Body of pancreas (tissue), 4 donors: ENCODE results near the gene TXLNA. TPM values are rescaled to one million over a fixed set of nuclear protein-coding genes. Genes with fewer than 3 reads are reported as not detected.
"Not testable (repeated sequence)": the region's sequence is repeated elsewhere in the genome, so short reads cannot be mapped to it uniquely, and the experiment has no call there.

ENCODE experiments used
- ATAC-seq: fragments of 150-250 bp; one replicate; pipeline ENCODE4 v1.9.1; 2016
- DNase-seq, 4 donors: peaks; one replicate each; pipeline ENCODE4 v3.0.0-alpha.2; 2019
- H3K27ac ChIP-seq, 4 donors: fragments of 200-600 bp; sonication (generic); 1 replicate in 3 of 4; 2 replicates in 1 of 4; pipeline versions ENCODE4 v1.5.1 to v1.6.1; 2016 to 2019; ENCODE audit warnings: mild to moderate bottlenecking in 1 of 4, mixed read lengths in 1 of 4, moderate library complexity in 1 of 4
- H3K27me3 ChIP-seq, 2 donors: fragments of 200-600 bp; sonication (generic); one replicate each; pipeline ENCODE4 v1.6.0; 2016; ENCODE audit warnings: mild to moderate bottlenecking in 1 of 2
- H3K36me3 ChIP-seq, 2 donors: fragments of 200-600 bp; sonication (generic); replicated peaks in 1 of 2; 2 replicates each; pipeline ENCODE4 v1.5.1; 2016; ENCODE audit warnings: low read depth in 2 of 2; ENCODE audit not compliant: insufficient read depth in 1 of 2
- H3K4me1 ChIP-seq: fragments of 200-600 bp; sonication (generic); one replicate; pipeline ENCODE4 v1.6.0; 2016
- H3K4me3 ChIP-seq, 2 donors: fragments of 200-600 bp; sonication (generic); 1 replicate in 1 of 2; 2 replicates in 1 of 2; pipeline ENCODE4 v1.5.1; 2016 to 2019
- H3K9me3 ChIP-seq, 3 donors: fragments of 200-600 bp; sonication (generic); 1 replicate in 2 of 3; 2 replicates in 1 of 3; pipeline ENCODE4 v1.5.1; 2016
- POLR2A ChIP-seq, 3 donors: fragments of 450-650 bp; IDR thresholded peaks; one replicate each; pipeline ENCODE4 v1.6.1; 2016; ENCODE audit warnings: antibody characterized with exemption in 3 of 3, mild to moderate bottlenecking in 2 of 3
- WGBS, 2 donors: methylation state at CpG; one replicate each; pipeline ENCODE4 v1.1.5; 2017; 5-methylcytosine and 5-hydroxymethylcytosine counted together
- intact Hi-C: fragments of 100-400 bp; cut with DNase I; formaldehyde crosslinking; loops from one replicate; pipeline ENCODE4 v1.15.1; 2023
- total RNA-seq, 2 donors: library from RNA; depleted of rRNA; stranded (reverse); fragments of >200 nt; gene quantifications; one replicate each; pipeline ENCODE4 v1.1.0, GENCODE V29; 2016
- TF ChIP-seq, protein P1 (sequence below), 7 experiments: fragments of 450-650 bp in 4 of 7; fragments of 200-600 bp in 3 of 7; sonication (generic) in 3 of 7; IDR thresholded peaks; one replicate each; pipeline ENCODE4 v1.5.1; 2016 to 2019; ENCODE audit warnings: antibody characterized with exemption in 7 of 7

Gene TXLNA
- total RNA-seq = 10 to 100 TPM; 20.0 to 23.4 TPM

DNA sequence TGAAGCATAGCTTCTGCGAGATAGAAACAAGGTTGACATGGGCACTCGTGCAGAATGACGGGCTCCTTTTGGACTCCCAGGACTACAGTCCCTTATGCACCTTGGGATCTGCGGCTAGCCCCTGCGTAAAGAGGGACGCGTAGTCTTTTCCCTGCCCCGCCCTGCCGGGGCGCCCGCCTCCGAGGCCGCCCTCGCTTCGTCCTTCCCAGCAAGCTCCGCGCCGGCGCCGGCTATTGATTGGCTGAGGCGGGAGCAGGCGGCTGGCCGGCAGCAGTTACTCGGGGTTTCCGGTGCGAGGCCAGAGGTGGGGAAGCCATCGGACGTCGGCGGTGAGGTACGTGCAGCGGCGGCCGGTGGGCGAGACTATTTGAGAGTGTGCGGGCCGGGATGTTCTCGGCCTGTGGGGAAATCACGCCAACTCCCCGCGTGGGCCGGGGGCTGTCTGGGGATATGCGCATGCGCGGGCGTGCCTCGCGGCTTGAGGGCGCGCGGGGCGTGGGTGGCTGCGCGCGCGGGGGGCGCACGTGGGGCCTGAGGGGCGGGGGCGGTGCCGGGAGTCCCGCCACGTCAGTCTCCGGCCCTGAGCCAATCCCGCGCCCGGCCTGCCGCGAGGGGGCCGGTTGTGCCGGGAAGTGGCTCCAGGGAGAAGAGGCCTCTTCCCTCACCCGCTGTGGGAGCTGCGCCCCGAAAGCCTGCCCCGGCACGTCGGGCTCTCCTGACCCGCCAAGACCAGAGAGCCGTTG, at the start of gene TXLNA:
Gene TXLNA, plus strand, starts transcription at position 233 of the 743 bp plus-strand sequence. CDS start 671 bp downstream, outside the sequence.
- Histone ChIP-seq H3K27ac (peak within 1 kb of the TSS; percentile 71 to 93 (median 92)), H3K4me1 (peaks cover 50% of the 10 kb centered on the region), H3K36me3 (peaks cover 3 to 5% of the 10 kb centered on the region in 2 donors), H3K9me3 (no peaks in the 10 kb centered on the region), H3K27me3 (no peaks in the 10 kb centered on the region), H3K4me3 (peak within 1 kb of the TSS; percentile 30 to 66)
- DNase-seq (peak; percentile 92 to 94 (median 92)), ATAC-seq (peak; percentile 94)
- intact Hi-C loops = no loop called here
- WGBS, 2 donors = 0% methylated on average over 4 to 58 of the region's 79 CpGs
- peak; percentile 34 to 71 (median 65) for TF ChIP-seq POLR2A (IDR thresholded peaks at IDR 0.05)
- TF ChIP-seq, protein P1, sequence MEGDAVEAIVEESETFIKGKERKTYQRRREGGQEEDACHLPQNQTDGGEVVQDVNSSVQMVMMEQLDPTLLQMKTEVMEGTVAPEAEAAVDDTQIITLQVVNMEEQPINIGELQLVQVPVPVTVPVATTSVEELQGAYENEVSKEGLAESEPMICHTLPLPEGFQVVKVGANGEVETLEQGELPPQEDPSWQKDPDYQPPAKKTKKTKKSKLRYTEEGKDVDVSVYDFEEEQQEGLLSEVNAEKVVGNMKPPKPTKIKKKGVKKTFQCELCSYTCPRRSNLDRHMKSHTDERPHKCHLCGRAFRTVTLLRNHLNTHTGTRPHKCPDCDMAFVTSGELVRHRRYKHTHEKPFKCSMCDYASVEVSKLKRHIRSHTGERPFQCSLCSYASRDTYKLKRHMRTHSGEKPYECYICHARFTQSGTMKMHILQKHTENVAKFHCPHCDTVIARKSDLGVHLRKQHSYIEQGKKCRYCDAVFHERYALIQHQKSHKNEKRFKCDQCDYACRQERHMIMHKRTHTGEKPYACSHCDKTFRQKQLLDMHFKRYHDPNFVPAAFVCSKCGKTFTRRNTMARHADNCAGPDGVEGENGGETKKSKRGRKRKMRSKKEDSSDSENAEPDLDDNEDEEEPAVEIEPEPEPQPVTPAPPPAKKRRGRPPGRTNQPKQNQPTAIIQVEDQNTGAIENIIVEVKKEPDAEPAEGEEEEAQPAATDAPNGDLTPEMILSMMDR (IDR thresholded peaks at IDR 0.05) = peak in 2 of 7 experiments; percentile 14 to 22

DNA sequence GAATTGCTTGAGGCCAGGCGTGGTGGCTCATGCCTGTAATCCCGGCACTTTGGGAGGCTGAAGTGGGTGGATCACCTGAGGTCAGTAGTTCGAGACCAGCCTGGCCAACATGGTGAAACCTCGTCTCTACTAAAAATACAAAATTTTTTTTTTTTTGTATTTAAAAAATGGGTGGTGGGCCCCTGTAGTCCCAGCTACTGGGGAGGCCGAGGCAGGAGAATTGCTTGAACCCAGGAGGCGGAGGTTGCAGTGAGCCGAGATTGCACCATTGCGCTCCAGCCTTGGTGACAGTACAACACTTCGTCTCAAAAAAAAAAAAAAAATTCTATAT, 45.6 kb upstream of the TXLNA start:
- H3K36me3 ChIP-seq, H3K27ac ChIP-seq, DNase-seq, H3K9me3 ChIP-seq, H3K4me3 ChIP-seq, intact Hi-C loops, H3K27me3 ChIP-seq, ATAC-seq: not testable (repeated sequence)
- WGBS, 2 donors = 93 to 95% methylated on average over 9 of the region's 9 CpGs
- peaks cover 16% of the 10 kb centered on the region for H3K4me1 ChIP-seq

DNA sequence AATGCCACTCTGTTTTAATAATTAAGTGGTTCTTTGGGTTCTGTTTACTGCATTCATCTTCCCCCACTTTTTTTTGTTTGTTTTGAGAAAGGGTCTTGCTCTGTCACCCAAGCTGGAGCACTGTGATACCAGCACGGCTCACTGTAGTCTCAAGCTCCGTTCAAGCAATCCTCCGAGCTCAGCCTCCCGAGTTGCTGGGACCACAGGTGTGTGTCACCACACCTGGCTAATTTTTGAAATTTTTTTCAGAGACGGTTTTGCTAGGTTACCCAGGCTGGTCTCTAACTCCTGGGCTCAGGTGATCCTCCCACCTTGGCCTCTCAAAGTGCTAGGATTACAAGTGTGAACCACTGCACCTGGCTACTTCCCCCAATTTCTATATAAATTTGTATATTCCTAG, 42.4 kb upstream of the TXLNA start:
- TF ChIP-seq POLR2A (IDR thresholded peaks at IDR 0.05) = no peak
- TF ChIP-seq, protein P1 (IDR thresholded peaks at IDR 0.05) = no peak
- Histone ChIP-seq H3K27me3 (no peaks in the 10 kb centered on the region), H3K36me3 (no peaks in the 10 kb centered on the region), H3K4me3 (no peak overlapping the region), H3K9me3 (no peaks in the 10 kb centered on the region), H3K4me1 (peaks cover 24% of the 10 kb centered on the region), H3K27ac (no peak overlapping the region)
- 95 to 98% methylated on average over 5 of the region's 5 CpGs for WGBS, 2 donors
- DNase-seq (no peak), ATAC-seq (no peak)
- intact Hi-C loops = no loop called here

DNA sequence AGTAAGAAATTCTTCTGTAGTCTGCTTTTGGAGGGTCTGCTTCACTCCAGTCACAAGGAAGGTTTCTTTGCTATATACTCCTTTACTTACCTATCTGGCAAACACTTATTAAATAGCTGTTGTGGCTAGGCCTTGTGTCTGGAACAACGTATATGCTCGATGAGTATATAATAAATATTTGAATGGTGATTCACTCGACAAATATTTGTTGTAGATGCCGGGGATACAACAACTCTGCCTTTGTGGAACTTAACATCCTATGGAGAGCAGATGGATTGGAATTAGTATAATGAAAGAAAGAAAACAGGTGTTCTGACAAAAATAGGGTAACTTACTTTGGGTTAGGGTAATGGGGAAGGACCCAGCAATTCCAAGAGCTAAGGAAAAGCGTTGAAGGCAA, 40.5 kb upstream of the TXLNA start:
- DNase-seq (no peak), ATAC-seq (no peak)
- no peaks in the 10 kb centered on the region for H3K9me3 ChIP-seq
- WGBS, 2 donors = 39 to 41% methylated on average over 5 of the region's 5 CpGs
- H3K4me3 ChIP-seq = no peak overlapping the region
- no peak overlapping the region for H3K27ac ChIP-seq
- H3K4me1 ChIP-seq = peaks cover 24% of the 10 kb centered on the region
- no peaks in the 10 kb centered on the region for H3K27me3 ChIP-seq
- H3K36me3 ChIP-seq = no peaks in the 10 kb centered on the region
- no peak for TF ChIP-seq POLR2A (IDR thresholded peaks at IDR 0.05)
- TF ChIP-seq, protein P1 (IDR thresholded peaks at IDR 0.05) = no peak
- intact Hi-C loops = no loop called here

DNA sequence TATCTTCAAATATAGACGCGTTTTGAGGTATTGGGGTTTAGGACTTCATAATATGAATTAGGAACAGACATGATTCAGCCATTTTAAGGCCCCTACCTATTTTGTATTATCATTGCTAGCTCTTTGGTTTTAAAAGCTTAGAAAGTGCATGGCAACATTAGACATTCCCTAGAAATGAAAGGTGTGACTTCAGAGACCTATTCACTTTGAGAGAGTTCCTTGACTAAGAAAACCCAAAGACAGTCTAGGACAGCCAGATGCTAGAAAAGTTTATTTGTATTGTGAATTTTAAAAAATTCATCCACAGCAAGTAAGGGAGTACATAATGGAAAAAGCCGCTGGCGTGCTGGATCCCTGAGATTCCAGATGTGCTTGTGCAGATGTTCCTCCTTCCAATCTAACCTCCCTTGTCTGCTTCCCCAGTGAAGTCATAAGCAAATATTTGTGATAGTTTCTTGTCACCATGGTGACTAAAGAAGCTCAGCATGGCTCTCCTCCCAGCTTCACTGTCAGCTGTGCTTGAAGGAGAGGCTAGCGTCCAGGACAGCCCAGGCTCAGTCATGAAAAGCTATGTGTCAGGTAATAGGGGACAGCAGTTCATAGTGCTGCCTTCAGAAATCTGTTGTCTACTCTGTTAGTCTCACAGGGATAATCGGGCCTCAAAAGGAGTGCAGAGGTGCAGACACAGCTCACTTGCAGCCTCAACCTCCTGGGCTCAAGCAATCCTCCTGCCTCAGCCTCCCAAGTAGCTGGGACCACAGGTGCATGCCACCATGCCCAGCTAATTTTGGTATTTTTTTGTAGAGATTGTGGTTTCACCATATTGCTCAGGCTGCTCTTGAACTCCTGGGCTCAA, 36.8 kb upstream of the TXLNA start:
- intact Hi-C loops = no loop called here
- Histone ChIP-seq H3K27me3 (no peaks in the 10 kb centered on the region), H3K36me3 (no peaks in the 10 kb centered on the region), H3K4me1 (peaks cover 24% of the 10 kb centered on the region), H3K9me3 (no peaks in the 10 kb centered on the region), H3K27ac (peak overlapping the region in 2 of 4 donors; percentile 39 to 43), H3K4me3 (no peak overlapping the region)
- DNase-seq (peak; percentile 38 to 60 (median 47)), ATAC-seq (peak; percentile 86)
- 37 to 48% methylated on average over 5 of the region's 6 CpGs for WGBS, 2 donors
- TF ChIP-seq, protein P1 (IDR thresholded peaks at IDR 0.05) = no peak
- no peak for TF ChIP-seq POLR2A (IDR thresholded peaks at IDR 0.05)

DNA sequence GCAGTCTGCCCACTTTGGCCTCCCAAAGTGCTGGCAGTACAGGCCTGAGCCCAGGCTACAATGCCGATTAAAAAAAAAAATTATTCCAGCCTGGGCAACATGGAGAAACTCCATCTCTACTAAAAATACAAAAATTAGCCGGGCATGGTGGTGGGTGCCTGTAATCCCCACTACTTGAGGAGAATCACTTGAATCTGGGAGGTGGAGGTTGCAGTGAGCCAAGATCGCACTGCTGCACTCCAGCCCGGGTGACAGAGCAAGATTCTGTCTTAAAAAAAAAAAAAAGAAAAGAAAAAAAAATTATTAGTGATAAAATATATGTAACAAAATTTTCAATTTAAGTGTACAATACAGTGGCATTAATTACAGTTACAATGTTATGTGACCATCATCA, 36.2 kb upstream of the TXLNA start:
- peaks cover 24% of the 10 kb centered on the region for H3K4me1 ChIP-seq
- peak overlapping the region in 1 of 4 donors; percentile 43 for H3K27ac ChIP-seq
- ATAC-seq, H3K36me3 ChIP-seq, DNase-seq, H3K27me3 ChIP-seq, H3K4me3 ChIP-seq, intact Hi-C loops, H3K9me3 ChIP-seq: not testable (repeated sequence)
- WGBS, 2 donors = 78 to 85% methylated on average over 4 of the region's 4 CpGs
